Measurements from ENCODE around the gene FBXO46.

DNA sequence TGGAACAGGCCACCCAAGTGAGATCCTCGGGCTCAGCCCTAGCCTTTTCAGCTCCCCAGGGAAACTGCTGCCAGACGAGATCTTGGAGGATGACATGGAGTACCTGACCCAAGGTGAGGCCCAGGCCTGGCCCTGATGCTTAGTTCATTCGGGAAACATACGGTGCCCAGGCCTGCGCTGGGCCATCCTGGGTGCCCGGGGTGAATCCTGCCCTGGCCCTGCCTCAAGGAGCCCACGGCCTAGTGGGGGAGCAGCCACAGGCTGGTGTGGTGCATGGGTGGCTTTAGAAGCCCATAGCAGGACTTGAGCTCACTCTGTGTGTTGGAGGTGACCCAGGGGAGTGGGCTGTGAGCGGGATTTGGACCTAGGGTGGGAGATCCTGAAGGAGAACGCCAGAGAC lies 28.2 kb upstream of the FBXO46 start:
- no peak for TF ChIP-seq POLR2AphosphoS5 (IDR thresholded peaks at IDR 0.05)
- TF ChIP-seq, protein P1, sequence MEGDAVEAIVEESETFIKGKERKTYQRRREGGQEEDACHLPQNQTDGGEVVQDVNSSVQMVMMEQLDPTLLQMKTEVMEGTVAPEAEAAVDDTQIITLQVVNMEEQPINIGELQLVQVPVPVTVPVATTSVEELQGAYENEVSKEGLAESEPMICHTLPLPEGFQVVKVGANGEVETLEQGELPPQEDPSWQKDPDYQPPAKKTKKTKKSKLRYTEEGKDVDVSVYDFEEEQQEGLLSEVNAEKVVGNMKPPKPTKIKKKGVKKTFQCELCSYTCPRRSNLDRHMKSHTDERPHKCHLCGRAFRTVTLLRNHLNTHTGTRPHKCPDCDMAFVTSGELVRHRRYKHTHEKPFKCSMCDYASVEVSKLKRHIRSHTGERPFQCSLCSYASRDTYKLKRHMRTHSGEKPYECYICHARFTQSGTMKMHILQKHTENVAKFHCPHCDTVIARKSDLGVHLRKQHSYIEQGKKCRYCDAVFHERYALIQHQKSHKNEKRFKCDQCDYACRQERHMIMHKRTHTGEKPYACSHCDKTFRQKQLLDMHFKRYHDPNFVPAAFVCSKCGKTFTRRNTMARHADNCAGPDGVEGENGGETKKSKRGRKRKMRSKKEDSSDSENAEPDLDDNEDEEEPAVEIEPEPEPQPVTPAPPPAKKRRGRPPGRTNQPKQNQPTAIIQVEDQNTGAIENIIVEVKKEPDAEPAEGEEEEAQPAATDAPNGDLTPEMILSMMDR (IDR thresholded peaks at IDR 0.05) = no peak
- no peak for TF ChIP-seq POLR2A (IDR thresholded peaks at IDR 0.05)
